Dendritic cell treated with granulocyte-macrophage colony-stimulating factor and Interleukin-4, amounts not matched to agents 40 ng/mL and 50 ng/mL, for 4 days (primary cell): ENCODE measurements around the gene OR2T29.
"Not testable (repeated sequence)": the region's sequence is repeated elsewhere in the genome, so short reads cannot be mapped to it uniquely, and the experiment has no call there.

Experiments used
- H3K27ac Mint-ChIP-seq: one replicate; pipeline ENCODE4 v1.8.0; 2022; ENCODE audit warnings: mild to moderate bottlenecking, mixed read lengths
- H3K27me3 Mint-ChIP-seq: one replicate; pipeline ENCODE4 v1.8.0; 2022; ENCODE audit warnings: mild to moderate bottlenecking, mixed read lengths
- H3K36me3 Mint-ChIP-seq: one replicate; pipeline ENCODE4 v1.8.0; 2022; ENCODE audit warnings: low read depth, mixed read lengths
- H3K4me1 Mint-ChIP-seq: one replicate; pipeline ENCODE4 v1.8.0; 2022; ENCODE audit warnings: low read depth, mixed read lengths
- H3K4me3 Mint-ChIP-seq: one replicate; pipeline ENCODE4 v1.8.0; 2022; ENCODE audit warnings: mild to moderate bottlenecking, moderate library complexity, mixed read lengths
- H3K9me3 Mint-ChIP-seq: one replicate; pipeline ENCODE4 v1.8.0; 2022; ENCODE audit warnings: mixed read lengths
- intact Hi-C: fragments of 100-400 bp; cut with micrococcal nuclease; formaldehyde crosslinking; loops from one replicate; pipeline ENCODE4 v1.15.0; 2022

Gene OR2T29

DNA sequence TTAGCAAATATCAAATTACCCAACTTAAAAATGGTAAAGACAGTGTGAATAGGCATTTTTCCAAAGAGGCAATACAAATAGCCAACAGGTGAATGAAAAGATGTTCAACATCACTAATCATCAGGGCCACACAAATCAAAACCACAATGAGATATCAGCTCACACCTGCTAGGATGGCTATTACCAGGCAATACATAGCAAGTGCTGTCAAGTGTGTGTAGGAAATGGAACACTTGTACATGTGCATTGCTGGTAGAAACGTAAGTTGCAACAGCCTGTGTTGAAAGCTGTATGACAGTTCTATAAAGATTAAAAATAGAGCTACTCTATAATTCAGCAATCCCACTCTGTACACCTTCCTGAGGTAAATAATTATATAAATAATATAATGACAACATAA lies 9.5 kb upstream of the OR2T29 start:
- H3K36me3 Mint-ChIP-seq, intact Hi-C loops, H3K9me3 Mint-ChIP-seq, H3K27ac Mint-ChIP-seq, H3K27me3 Mint-ChIP-seq, H3K4me3 Mint-ChIP-seq: not testable (repeated sequence)
- H3K4me1 Mint-ChIP-seq = peaks cover 28% of the 10 kb centered on the region

DNA sequence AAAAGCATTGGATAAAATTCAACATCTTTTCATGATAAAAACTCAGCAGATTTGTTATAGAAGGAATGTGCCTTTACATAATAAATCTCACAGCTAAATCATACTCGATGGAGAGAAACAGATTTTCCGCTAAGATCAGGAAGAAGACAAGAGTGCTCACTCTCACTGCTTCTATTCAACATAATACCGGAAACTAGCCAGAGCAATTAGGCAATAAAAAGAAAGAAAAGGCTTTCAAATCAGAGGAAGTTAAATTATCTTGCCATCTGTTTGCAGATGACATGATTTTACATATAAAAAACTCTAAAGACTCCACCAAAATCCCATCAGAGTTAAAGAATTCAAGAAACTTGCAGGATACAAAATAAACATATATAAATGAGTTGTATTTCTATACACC lies 8.2 kb upstream of the OR2T29 start:
- H3K36me3 Mint-ChIP-seq, H3K4me3 Mint-ChIP-seq, H3K9me3 Mint-ChIP-seq, H3K27me3 Mint-ChIP-seq, H3K27ac Mint-ChIP-seq, intact Hi-C loops: not testable (repeated sequence)
- H3K4me1 Mint-ChIP-seq = peaks cover 22% of the 10 kb centered on the region

DNA sequence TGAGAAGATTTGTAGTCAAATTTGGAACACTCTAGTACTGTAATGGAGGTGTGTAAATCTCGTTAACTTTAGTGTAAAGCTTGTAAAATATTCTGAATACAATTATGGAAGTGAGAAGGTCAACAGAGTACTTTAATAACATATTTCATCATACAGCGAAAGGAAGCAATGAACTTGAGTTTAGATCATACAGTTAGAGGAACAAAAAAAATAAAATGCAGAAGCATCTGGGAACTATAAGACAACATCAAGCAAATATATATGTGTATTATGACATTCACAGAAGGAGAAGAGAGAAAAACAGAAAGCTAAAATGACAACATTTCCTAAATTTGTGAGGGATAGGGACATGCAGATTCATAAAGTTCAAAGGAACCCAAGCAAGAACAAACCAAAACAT lies 6.5 kb upstream of the OR2T29 start:
- H3K36me3 Mint-ChIP-seq, intact Hi-C loops, H3K9me3 Mint-ChIP-seq, H3K27me3 Mint-ChIP-seq, H3K4me3 Mint-ChIP-seq: not testable (repeated sequence)
- H3K27ac Mint-ChIP-seq = peak overlapping the region; percentile 67
- peaks cover 23% of the 10 kb centered on the region for H3K4me1 Mint-ChIP-seq

DNA sequence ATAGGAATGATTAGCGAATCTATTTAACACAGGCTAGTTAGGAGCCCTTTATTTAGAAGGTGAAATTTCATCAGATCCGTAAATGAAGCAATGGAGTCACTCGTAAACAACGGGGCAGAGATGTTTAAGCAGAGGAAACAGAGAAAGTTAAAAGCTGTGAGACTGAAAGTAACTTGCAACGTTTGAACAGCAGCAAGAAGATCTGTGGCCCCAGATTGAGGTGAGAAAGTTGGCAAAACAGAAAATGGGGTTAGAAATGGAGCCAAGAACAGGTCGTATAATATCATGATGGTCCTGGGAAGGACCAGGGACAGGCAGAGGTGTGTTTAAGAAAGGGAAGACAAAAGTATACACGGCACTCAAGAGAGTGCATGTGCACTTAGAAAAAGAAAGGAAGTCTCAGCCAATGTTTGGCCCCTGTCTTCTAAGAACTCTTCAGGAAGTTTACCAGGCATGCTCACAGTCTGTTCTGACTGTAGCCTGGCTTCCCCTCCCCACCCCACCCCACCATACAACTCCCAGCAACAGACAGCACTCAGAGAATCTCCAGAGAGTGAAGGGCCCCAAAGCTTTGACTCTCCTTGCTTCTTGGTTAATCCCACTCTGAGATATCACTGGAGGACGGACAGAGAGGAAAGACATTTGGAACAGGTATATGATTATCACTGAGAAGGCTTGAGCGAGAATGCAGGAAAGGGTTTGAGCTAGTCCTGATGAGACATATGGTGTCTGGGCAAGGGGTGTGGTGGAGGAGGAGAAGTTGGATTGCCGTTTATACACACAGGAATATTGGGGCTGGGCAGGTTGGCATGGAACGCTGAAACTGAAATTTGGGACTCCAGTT lies 3.2 kb upstream of the OR2T29 start:
- H3K4me3 Mint-ChIP-seq = peak overlapping the region; percentile 70
- H3K9me3 Mint-ChIP-seq, H3K36me3 Mint-ChIP-seq, intact Hi-C loops, H3K27me3 Mint-ChIP-seq: not testable (repeated sequence)
- H3K4me1 Mint-ChIP-seq = peaks cover 19% of the 10 kb centered on the region
- peak overlapping the region; percentile 69 for H3K27ac Mint-ChIP-seq

DNA sequence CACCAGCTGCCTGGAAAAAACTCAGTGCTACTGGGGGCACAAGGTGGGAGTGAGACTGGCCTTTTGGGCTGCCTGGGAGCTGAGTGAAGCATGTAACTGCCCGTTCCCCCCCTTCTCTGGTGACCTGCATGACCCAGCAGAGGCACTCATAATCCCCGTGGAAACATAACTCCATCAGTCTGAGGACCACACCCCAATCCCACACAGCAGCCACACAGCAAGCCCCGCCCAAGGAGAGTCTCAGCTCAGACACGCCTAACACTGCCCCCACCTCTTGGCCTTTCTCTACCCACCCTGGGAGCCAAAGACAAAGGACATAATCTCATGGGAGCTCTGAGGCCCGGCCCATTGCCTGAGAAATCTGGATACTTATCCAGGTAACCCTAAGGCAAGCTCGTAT lies 11.5 kb downstream of the OR2T29 start:
- not testable (repeated sequence) for H3K9me3 Mint-ChIP-seq

DNA sequence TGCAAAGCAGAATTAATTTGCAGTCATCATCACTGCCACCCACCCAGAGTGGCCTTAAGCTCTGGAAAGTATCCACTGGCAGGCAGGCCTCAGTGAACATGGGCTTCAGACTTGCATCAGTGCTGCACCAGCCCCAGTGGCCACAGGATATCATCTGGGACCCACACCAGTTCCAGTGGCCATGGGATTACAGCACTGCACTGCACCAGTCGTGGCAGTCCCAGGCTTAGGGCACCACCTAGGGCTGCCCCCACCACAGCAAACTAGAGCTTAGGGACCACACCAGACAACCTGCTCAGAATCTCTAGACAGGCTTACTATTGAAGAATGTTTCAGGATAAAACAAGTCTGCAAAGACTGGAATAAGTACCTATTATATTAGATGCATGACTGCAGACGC lies 15.2 kb downstream of the OR2T29 start:
- H3K4me1 Mint-ChIP-seq, H3K4me3 Mint-ChIP-seq, intact Hi-C loops: not testable (repeated sequence)

More for the DNA sequence above, 11.5 kb downstream of the OR2T29 start:
- H3K27ac Mint-ChIP-seq, H3K36me3 Mint-ChIP-seq, H3K4me1 Mint-ChIP-seq, H3K27me3 Mint-ChIP-seq, intact Hi-C loops, H3K4me3 Mint-ChIP-seq: not testable (repeated sequence)

DNA sequence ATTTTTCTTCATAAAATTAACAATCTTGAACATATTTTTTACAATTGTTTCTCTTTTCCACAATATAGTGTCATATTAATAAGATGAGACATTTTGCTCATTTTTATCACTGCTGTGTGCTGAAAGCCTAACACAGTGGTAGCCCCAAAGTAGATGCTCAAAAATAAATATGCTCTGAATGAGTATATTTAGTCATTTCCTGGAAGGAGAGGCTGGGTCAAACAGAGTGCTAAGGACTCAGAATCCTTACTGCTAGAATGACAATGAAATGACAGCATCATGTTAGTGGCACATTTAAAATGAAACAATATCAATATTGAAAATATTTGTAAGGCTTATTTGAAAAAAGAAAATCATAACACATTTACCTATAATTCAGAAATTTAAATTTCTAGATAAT lies 25.1 kb downstream of the OR2T29 start:
- intact Hi-C loops, H3K27ac Mint-ChIP-seq, H3K27me3 Mint-ChIP-seq, H3K4me1 Mint-ChIP-seq, H3K4me3 Mint-ChIP-seq, H3K9me3 Mint-ChIP-seq, H3K36me3 Mint-ChIP-seq: not testable (repeated sequence)

More for the DNA sequence above, 15.2 kb downstream of the OR2T29 start:
- H3K9me3 Mint-ChIP-seq, H3K27ac Mint-ChIP-seq, H3K27me3 Mint-ChIP-seq, H3K36me3 Mint-ChIP-seq: not testable (repeated sequence)

DNA sequence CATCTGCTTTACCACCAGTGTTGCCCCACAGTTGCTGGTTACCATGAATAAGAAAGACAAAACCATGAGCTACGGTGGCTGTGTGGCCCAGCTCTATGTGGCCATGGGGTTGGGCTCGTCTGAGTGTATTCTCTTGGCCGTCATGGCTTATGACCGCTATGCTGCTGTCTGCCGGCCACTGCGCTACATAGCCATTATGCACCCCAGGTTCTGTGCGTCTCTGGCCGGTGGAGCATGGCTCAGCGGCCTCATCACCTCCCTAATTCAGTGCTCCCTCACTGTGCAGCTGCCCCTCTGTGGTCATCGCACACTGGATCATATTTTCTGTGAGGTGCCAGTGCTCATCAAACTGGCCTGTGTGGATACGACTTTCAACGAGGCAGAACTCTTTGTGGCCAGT lies 40.7 kb downstream of the OR2T29 start:
- H3K36me3 Mint-ChIP-seq = no peaks in the 10 kb centered on the region
- H3K27ac Mint-ChIP-seq = no peak overlapping the region
- no peak overlapping the region for H3K4me3 Mint-ChIP-seq
- intact Hi-C loops = no loop called here
- no peaks in the 10 kb centered on the region for H3K27me3 Mint-ChIP-seq
- H3K9me3 Mint-ChIP-seq = peaks cover 9% of the 10 kb centered on the region
- H3K4me1 Mint-ChIP-seq = no peaks in the 10 kb centered on the region

DNA sequence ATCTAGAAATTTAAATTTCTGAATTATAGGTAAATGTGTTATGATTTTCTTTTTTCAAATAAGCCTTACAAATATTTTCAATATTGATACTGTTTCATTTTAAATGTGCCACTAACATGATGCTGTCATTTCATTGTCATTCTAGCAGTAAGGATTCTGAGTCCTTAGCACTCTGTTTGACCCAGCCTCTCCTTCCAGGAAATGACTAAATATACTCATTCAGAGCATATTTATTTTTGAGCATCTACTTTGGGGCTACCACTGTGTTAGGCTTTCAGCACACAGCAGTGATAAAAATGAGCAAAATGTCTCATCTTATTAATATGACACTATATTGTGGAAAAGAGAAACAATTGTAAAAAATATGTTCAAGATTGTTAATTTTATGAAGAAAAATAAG lies 52.4 kb downstream of the OR2T29 start:
- H3K27ac Mint-ChIP-seq, H3K9me3 Mint-ChIP-seq, H3K4me3 Mint-ChIP-seq, intact Hi-C loops, H3K4me1 Mint-ChIP-seq, H3K27me3 Mint-ChIP-seq, H3K36me3 Mint-ChIP-seq: not testable (repeated sequence)

DNA sequence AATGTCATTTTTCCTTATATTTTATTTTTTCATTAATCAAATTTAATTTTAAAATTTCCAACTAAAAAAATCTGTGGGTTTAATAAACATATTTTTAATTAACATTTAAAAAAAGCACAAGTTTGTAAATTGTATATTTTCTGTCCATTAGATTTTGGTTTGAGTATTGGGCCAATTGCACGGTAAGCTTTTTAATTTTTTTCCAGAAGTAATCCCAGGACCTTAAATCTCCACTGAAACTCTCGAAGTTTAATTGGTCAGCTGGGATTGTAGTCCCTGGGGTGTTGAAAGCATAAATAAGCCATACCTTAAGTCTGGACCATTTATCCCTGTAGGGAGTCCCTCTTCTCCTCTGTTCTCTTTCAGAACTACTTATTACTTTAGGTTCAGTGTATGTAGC lies 54.8 kb downstream of the OR2T29 start, which contains the start of gene OR2G6:
OR2G6 (plus strand) TSS at position 301 of the 400 bp plus-strand sequence. CDS start 13,574 bp downstream, outside the sequence.
- H3K4me3 Mint-ChIP-seq, H3K27ac Mint-ChIP-seq, H3K4me1 Mint-ChIP-seq, H3K36me3 Mint-ChIP-seq, intact Hi-C loops, H3K9me3 Mint-ChIP-seq, H3K27me3 Mint-ChIP-seq: not testable (repeated sequence)
